Stimulated activated CD4-positive, alpha-beta T cell treated with anti-CD3 and anti-CD28 coated beads, Interleukin-15, amount 100 ng/mL, for 1 hour (primary cell): ENCODE data around the gene STXBP3.

Experiments used
- DNase-seq, 2 donors: peaks; one replicate each; pipeline ENCODE4 v3.0.0-alpha.2; 2020; ENCODE audit warnings: low read depth in 1 of 2, low spot score in 1 of 2

STXBP3 gene

DNA sequence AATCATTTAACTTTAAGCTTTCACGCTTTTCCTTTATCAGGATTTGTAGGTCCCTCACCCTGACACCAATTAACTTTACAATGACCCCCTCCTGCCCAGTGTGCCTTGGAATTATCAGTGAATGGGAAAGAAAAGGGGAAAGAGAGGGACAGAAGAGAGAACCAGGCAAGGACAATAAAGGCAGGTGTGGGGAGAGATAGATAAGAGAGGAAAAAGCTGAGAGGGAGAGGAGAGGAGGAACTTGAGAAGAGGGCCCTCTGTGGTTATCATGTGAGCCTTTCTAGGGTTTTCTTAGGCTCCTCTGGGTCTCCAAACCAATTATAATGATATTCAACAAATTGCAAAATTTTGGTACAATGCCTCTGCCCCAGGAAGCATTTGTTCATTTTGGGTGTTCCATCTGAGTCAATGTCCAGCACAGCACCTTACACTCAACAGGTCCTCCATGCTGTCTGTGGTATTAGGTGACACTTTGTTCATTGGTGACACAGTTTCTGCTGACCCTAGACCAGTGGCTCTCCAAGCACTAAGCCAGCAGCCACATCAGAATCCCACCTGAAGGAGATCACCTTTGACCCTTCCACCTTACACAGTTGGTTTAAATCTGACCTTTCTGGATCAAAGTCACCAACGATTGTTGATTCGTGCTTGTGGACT lies 96.2 kb downstream of the STXBP3 start:
- DNase-seq: no peak

- no peak for DNase-seq
These were observed 97.1 kb downstream of the STXBP3 start for GRCh38 chr1:108843390-108844137.

GRCh38 chr1:108845446-108845845 lies 99.0 kb downstream of the STXBP3 start:
- DNase-seq: no peak

GRCh38 chr1:108845991-108846390 lies 99.5 kb downstream of the STXBP3 start:
- DNase-seq: no peak

- DNase-seq: no peak
These were observed 101.0 kb downstream of the STXBP3 start for GRCh38 chr1:108847494-108847893.

GRCh38 chr1:108848806-108849205 lies 102.3 kb downstream of the STXBP3 start:
- no peak for DNase-seq

GRCh38 chr1:108850929-108851328 lies 104.5 kb downstream of the STXBP3 start:
- no peak for DNase-seq

DNA sequence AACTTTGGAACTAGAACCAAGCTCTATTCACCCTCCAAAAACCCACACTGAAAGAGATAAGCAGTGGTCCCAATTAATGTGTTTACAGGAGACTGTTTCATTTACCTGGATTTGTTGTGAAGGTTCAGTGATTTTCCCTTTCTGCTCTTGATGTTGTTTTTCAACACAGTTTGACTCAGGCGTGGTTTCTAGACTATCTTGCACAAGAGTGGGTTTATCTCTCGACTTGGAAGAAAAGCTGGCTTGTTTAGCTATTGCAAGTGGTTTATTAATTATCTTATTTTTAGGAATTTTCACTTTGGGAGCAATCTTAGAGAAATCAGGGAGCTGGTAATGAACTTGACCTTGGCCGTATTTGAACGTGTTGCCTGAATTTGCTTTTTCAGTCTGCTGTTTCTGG lies 105.1 kb downstream of the STXBP3 start:
- no peak for DNase-seq

GRCh38 chr1:108852221-108852975 lies 105.9 kb downstream of the STXBP3 start:
- DNase-seq: no peak

- DNase-seq: no peak
These were observed 107.9 kb downstream of the STXBP3 start for GRCh38 chr1:108854221-108855019.

GRCh38 chr1:108856994-108857393 lies 110.5 kb downstream of the STXBP3 start, which contains the start of gene AKNAD1:
AKNAD1 (minus strand) TSS chr1:108857094; CDS start chr1:108852664, 4,430 bp downstream.
- no peak for DNase-seq

GRCh38 chr1:108858230-108858950 lies 111.9 kb downstream of the STXBP3 start:
- DNase-seq: no peak
